H1 (cell line): Measurements from ENCODE around the gene ATP10D. TPM values are rescaled to one million over a fixed set of nuclear protein-coding genes. Genes with fewer than 3 reads are reported as not detected.

Experiments
- CTCF ChIA-PET: fragments of 300-600 bp; sonication (Branson Sonifier 250); formaldehyde crosslinking; loops from one replicate; lab custom pipeline; 2021; ENCODE audit not compliant: partially characterized antibody; lab: Charles Lee
- POLR2A ChIA-PET: fragments of 300-600 bp; sonication (Branson Sonifier 250); formaldehyde crosslinking; loops from one replicate; lab custom pipeline; 2021; ENCODE audit warnings: inconsistent platforms; ENCODE audit not compliant: partially characterized antibody; lab: Charles Lee
- DNase-seq, 2 experiments: peaks; one replicate each; pipeline versions ENCODE4 v3.0.0 to v3.0.0-alpha.2; 2010 to 2022; ENCODE audit warnings: low spot score in 2 of 2, low read depth in 1 of 2, mixed read lengths in 1 of 2
- FAIRE-seq: peaks from 2 replicates; lab custom pipeline; 2011; peaks lifted over from hg19 to GRCh38; lab: Jason Lieb, UNC
- H2AFZ ChIP-seq: 2 replicates; pipeline ENCODE4 v1.8.1; 2012; ENCODE audit warnings: low read length, inconsistent platforms
- H2AK5ac ChIP-seq: 2 replicates; pipeline ENCODE4 v1.6.1; 2013; ENCODE audit warnings: low read depth, low read length
- H2BK120ac ChIP-seq: replicated peaks from 2 replicates; pipeline ENCODE3; 2013; ENCODE audit warnings: low read depth, low read length, inconsistent platforms
- H2BK12ac ChIP-seq: 2 replicates; pipeline ENCODE4 v1.6.1; 2013; ENCODE audit warnings: low read depth, low read length
- H2BK15ac ChIP-seq: 2 replicates; pipeline ENCODE4 v1.6.1; 2013; ENCODE audit warnings: low read length
- H2BK20ac ChIP-seq: 2 replicates; pipeline ENCODE4 v1.6.1; 2013; ENCODE audit warnings: low read length
- H2BK5ac ChIP-seq: 2 replicates; pipeline ENCODE4 v1.6.1; 2013; ENCODE audit warnings: low read depth, low read length
- H3K14ac ChIP-seq: 2 replicates; pipeline ENCODE4 v1.6.1; 2013; ENCODE audit warnings: inconsistent platforms; ENCODE audit not compliant: insufficient read length
- H3K18ac ChIP-seq: 2 replicates; pipeline ENCODE4 v1.6.1; 2013; ENCODE audit warnings: low read length; ENCODE audit errors: extremely low read depth
- H3K23ac ChIP-seq: 2 replicates; pipeline ENCODE4 v1.6.1; 2013; ENCODE audit warnings: inconsistent platforms; ENCODE audit not compliant: insufficient read length
- H3K23me2 ChIP-seq: 2 replicates; pipeline ENCODE4 v1.6.1; 2013; ENCODE audit warnings: low read depth, low read length
- H3K27ac ChIP-seq: 2 replicates; pipeline ENCODE4 v1.6.1; 2011; ENCODE audit warnings: low read depth, low read length, inconsistent platforms
- H3K27me3 ChIP-seq, 4 experiments: replicated peaks in 1 of 4; 1 replicate in 1 of 4; 2 replicates in 3 of 4; pipeline versions ENCODE4 v1.6.1 to v1.8.1; 2011 to 2013; ENCODE audit warnings: low read length in 3 of 4, mild to moderate bottlenecking in 3 of 4, inconsistent platforms in 2 of 4, mixed read lengths in 2 of 4, moderate library complexity in 1 of 4; ENCODE audit not compliant: control insufficient read depth in 3 of 4, insufficient read depth in 3 of 4; ENCODE audit errors: extremely low read depth in 1 of 4
- H3K36me3 ChIP-seq, 4 experiments: 2 replicates each; pipeline versions ENCODE4 v1.6.1 to v1.8.1; 2011 to 2013; ENCODE audit warnings: mild to moderate bottlenecking in 4 of 4, low read length in 3 of 4, moderate library complexity in 2 of 4, control low read depth in 1 of 4, inconsistent platforms in 1 of 4; ENCODE audit not compliant: insufficient read depth in 4 of 4, control insufficient read depth in 2 of 4
- H3K4ac ChIP-seq: replicated peaks from 2 replicates; pipeline ENCODE3; 2013; ENCODE audit warnings: low read length, low read depth, mixed read lengths, inconsistent platforms; ENCODE audit not compliant: insufficient read length
- H3K4me1 ChIP-seq, 4 experiments: replicated peaks in 1 of 4; 1 replicate in 1 of 4; 2 replicates in 3 of 4; pipeline versions ENCODE4 v1.6.1 to v1.8.1; 2011 to 2013; ENCODE audit warnings: low read length in 3 of 4, inconsistent platforms in 2 of 4, mixed read lengths in 1 of 4; ENCODE audit not compliant: insufficient read depth in 4 of 4, control insufficient read depth in 3 of 4
- H3K4me2 ChIP-seq, 2 experiments: 2 replicates each; pipeline versions ENCODE4 v1.6.1 to v1.8.1; 2011 to 2013; ENCODE audit warnings: low read depth in 2 of 2, low read length in 2 of 2, control low read depth in 1 of 2, inconsistent platforms in 1 of 2, mild to moderate bottlenecking in 1 of 2; ENCODE audit not compliant: insufficient read depth in 1 of 2
- H3K4me3 ChIP-seq, 4 experiments: fragments of 200-600, 300-600 bp in 1 of 4; sonication (generic), shearing (Covaris generic), sonication (Bioruptor Twin) in 1 of 4; 2 replicates each; pipeline versions ENCODE4 v1.5.1 to v1.8.1; 2011 to 2016; ENCODE audit warnings: low read length in 4 of 4, low read depth in 3 of 4, control low read depth in 2 of 4, inconsistent platforms in 2 of 4, mild to moderate bottlenecking in 2 of 4, mixed read lengths in 1 of 4, moderate library complexity in 1 of 4; ENCODE audit not compliant: insufficient read depth in 2 of 4; ENCODE audit errors: extremely low read depth in 1 of 4
- H3K56ac ChIP-seq: replicated peaks from 2 replicates; pipeline ENCODE3; 2013; ENCODE audit warnings: low read depth, mild to moderate bottlenecking, mixed read lengths, low read length, inconsistent platforms; ENCODE audit not compliant: insufficient read length
- H3K79me1 ChIP-seq: 2 replicates; pipeline ENCODE4 v1.6.1; 2013; ENCODE audit warnings: low read depth, low read length, control low read depth
- H3K79me2 ChIP-seq, 2 experiments: 2 replicates each; pipeline versions ENCODE4 v1.6.1 to v1.8.1; 2012 to 2013; ENCODE audit warnings: low read length in 2 of 2, mild to moderate bottlenecking in 2 of 2, inconsistent platforms in 1 of 2; ENCODE audit not compliant: insufficient read depth in 2 of 2, control insufficient read depth in 1 of 2
- H3K9ac ChIP-seq, 4 experiments: replicated peaks in 1 of 4; 1 replicate in 1 of 4; 2 replicates in 3 of 4; pipeline versions ENCODE4 v1.6.1 to v1.8.1; 2011 to 2013; ENCODE audit warnings: low read depth in 3 of 4, low read length in 3 of 4, control low read depth in 2 of 4, mild to moderate bottlenecking in 2 of 4, moderate library complexity in 2 of 4, inconsistent platforms in 1 of 4; ENCODE audit errors: extremely low read depth in 1 of 4
- H3K9me3 ChIP-seq, 2 experiments: 2 replicates each; pipeline versions ENCODE4 v1.6.1 to v1.8.1; 2012 to 2013; ENCODE audit warnings: mild to moderate bottlenecking in 2 of 2, moderate library complexity in 2 of 2, control low read depth in 1 of 2, inconsistent platforms in 1 of 2, low read depth in 1 of 2, low read length in 1 of 2, mixed read lengths in 1 of 2; ENCODE audit not compliant: insufficient read depth in 2 of 2
- H4K20me1 ChIP-seq, 2 experiments: replicated peaks in 1 of 2; 2 replicates each; pipeline versions ENCODE3 to v1.8.1; 2011 to 2013; ENCODE audit warnings: inconsistent platforms in 2 of 2, low read length in 2 of 2, mild to moderate bottlenecking in 1 of 2; ENCODE audit not compliant: insufficient read depth in 2 of 2, control insufficient read depth in 1 of 2
- H4K5ac ChIP-seq: 2 replicates; pipeline ENCODE4 v1.6.1; 2013; ENCODE audit warnings: low read length, low read depth, mixed read lengths, inconsistent platforms; ENCODE audit not compliant: insufficient read length
- H4K8ac ChIP-seq: 2 replicates; pipeline ENCODE4 v1.8.0; 2013; ENCODE audit warnings: mild to moderate bottlenecking, moderate library complexity, low read length, inconsistent platforms; ENCODE audit not compliant: insufficient read depth; ENCODE audit errors: extremely low read depth
- H4K91ac ChIP-seq: replicated peaks from 2 replicates; pipeline ENCODE3; 2013; ENCODE audit warnings: low read length, mixed read lengths, inconsistent platforms; ENCODE audit not compliant: insufficient read length
- BACH1 ChIP-seq: IDR thresholded peaks from 2 replicates; pipeline ENCODE4 v1.6.1; 2012; ENCODE audit warnings: low read length, improper control_type of control experiment
- CTBP2 ChIP-seq: IDR thresholded peaks from 2 replicates; pipeline ENCODE4 v1.7.0; 2011; ENCODE audit warnings: borderline replicate concordance, mild to moderate bottlenecking, moderate library complexity, mixed read lengths, low read length; ENCODE audit not compliant: insufficient read depth, insufficient read length
- EGR1 ChIP-seq: IDR thresholded peaks from 2 replicates; pipeline ENCODE4 v1.6.1; 2011; ENCODE audit warnings: low read depth, low read length, borderline replicate concordance
- EZH2 ChIP-seq: fragments of 200-600 bp; sonication (generic); IDR thresholded peaks from 2 replicates; pipeline ENCODE4 v1.7.1; 2012; ENCODE audit warnings: low read depth, mild to moderate bottlenecking, moderate library complexity, low read length, inconsistent platforms; ENCODE audit not compliant: severe bottlenecking
- GTF2F1 ChIP-seq: IDR thresholded peaks from 2 replicates; pipeline ENCODE4 v1.6.1; 2012; ENCODE audit warnings: low read depth, low read length, improper control_type of control experiment, borderline replicate concordance
- HDAC6 ChIP-seq: IDR thresholded peaks from one replicate; pipeline ENCODE4 v1.7.1; 2012; ENCODE audit warnings: low read depth, mild to moderate bottlenecking, inconsistent platforms, low read length, moderate library complexity
- JUN ChIP-seq: IDR thresholded peaks from 2 replicates; pipeline ENCODE4 v1.6.1; 2011; ENCODE audit warnings: low read depth, mild to moderate bottlenecking, improper control_type of control experiment, low read length
- KDM1A ChIP-seq: fragments of 200-600, 300-600 bp; sonication (generic); IDR thresholded peaks from 2 replicates; pipeline ENCODE4 v1.7.1; 2016; ENCODE audit warnings: mild to moderate bottlenecking, low read length, borderline replicate concordance
- KDM4A ChIP-seq: IDR thresholded peaks from one replicate; pipeline ENCODE4 v1.7.1; 2012; ENCODE audit warnings: low read depth, mild to moderate bottlenecking, moderate library complexity, low read length, inconsistent platforms; ENCODE audit not compliant: severe bottlenecking
- MAFK ChIP-seq: IDR thresholded peaks from 2 replicates; pipeline ENCODE4 v1.6.1; 2012; ENCODE audit warnings: low read depth, mild to moderate bottlenecking, improper control_type of control experiment, low read length
- RXRA ChIP-seq: IDR thresholded peaks from 2 replicates; pipeline ENCODE4 v1.6.1; 2011; ENCODE audit warnings: low read depth, mild to moderate bottlenecking, low read length, moderate library complexity; ENCODE audit not compliant: insufficient read depth
- SIRT6 ChIP-seq: IDR thresholded peaks from one replicate; pipeline ENCODE4 v1.7.1; 2012; ENCODE audit warnings: low read length, inconsistent platforms
- SP2 ChIP-seq: IDR thresholded peaks from 2 replicates; pipeline ENCODE4 v1.6.1; 2012; ENCODE audit warnings: mild to moderate bottlenecking, low read length, inconsistent platforms
- TAF7 ChIP-seq: optimal IDR thresholded peaks from 2 replicates; pipeline ENCODE3; 2011; ENCODE audit warnings: low read depth, mild to moderate bottlenecking, inconsistent platforms, low read length, moderate library complexity, borderline replicate concordance
- YY1 ChIP-seq: IDR thresholded peaks from 2 replicates; pipeline ENCODE4 v1.6.1; 2011; ENCODE audit warnings: low read depth, mild to moderate bottlenecking, low read length
- WGBS, 2 experiments: shearing (Covaris generic) in 1 of 2; methylation state at CpG; one replicate each; pipeline versions ENCODE4 v1.1.6 to v1.1.7; 2013 to 2015; ENCODE audit warnings: low lambda C conversion rate in 2 of 2, mixed read lengths in 2 of 2, inconsistent platforms in 1 of 2, low coverage in 1 of 2, missing lambda C conversion rate in 1 of 2; ENCODE audit not compliant: insufficient replicate concordance in 2 of 2, insufficient coverage in 1 of 2, insufficient read length in 1 of 2; ENCODE audit errors: extremely low coverage in 1 of 2, missing lambda C conversion rate in 1 of 2; 5-methylcytosine and 5-hydroxymethylcytosine counted together
- polyA plus RNA-seq, 7 experiments: library from polyadenylated mRNA; depleted of rRNA in 3 of 7; stranded (reverse) in 5 of 7; unstranded in 2 of 7; fragments of >200 nt in 5 of 7; fragments of 200-250 nt in 2 of 7; gene quantifications; 1 replicate in 5 of 7; 2 replicates in 1 of 7; 4 replicates in 1 of 7; pipeline versions ENCODE4 v1.2.1 to v1.2.3, GENCODE V29; 2011 to 2013; ENCODE audit warnings: missing spikeins in 2 of 7, mixed read lengths in 2 of 7
- total RNA-seq: library from RNA; stranded (reverse); fragmentation: NEBNext Ultra II Directional; extraction: Animal tissue kit (Norgen Biotek cat#: 25700); gene quantifications from 2 replicates; pipeline ENCODE4 v1.2.1, GENCODE V29; 2021

ATP10D gene
- total and polyA plus RNA-seq, 2 of the 8 experiments (the other 6 are each of a cell fraction or from before 2014, with no cell fraction given), result 2.9 to 5.9 TPM

GRCh38 chr4:47471591-47471990, 13.5 kb upstream of the ATP10D start:
- DNase-seq (no peak), FAIRE-seq (no peak)
- no peaks in the 10 kb centered on the region for H3K79me1 ChIP-seq
- no peaks in the 10 kb centered on the region for H3K36me3 ChIP-seq
- H2BK5ac ChIP-seq, result no peak overlapping the region
- H4K5ac ChIP-seq, result no peak overlapping the region
- H3K27ac ChIP-seq, result no peak overlapping the region
- ChIA-PET POLR2A (no interaction called here), CTCF (interaction anchor here (1.1 to 1.5 kb wide), 2 partner anchors 10 to 13 kb away, joined by 5 read pairs; partner anchors contain the start of gene ATP10D)
- H3K14ac ChIP-seq, result no peak overlapping the region
- no peaks in the 10 kb centered on the region; a peak in 1 of 7 replicates for H3K4me1 ChIP-seq
- H3K9ac ChIP-seq, result no peak overlapping the region
- H2BK120ac ChIP-seq, result no peak overlapping the region
- H3K79me2 ChIP-seq, result no peaks in the 10 kb centered on the region
- no peak overlapping the region for H2AFZ ChIP-seq
- H3K9me3 ChIP-seq, result no peaks in the 10 kb centered on the region
- WGBS, 2 experiments, result 77% methylated on average over 2 of the region's 2 CpGs; no CpG with 5 or more reads in 1 of the 2 experiments
- no peak overlapping the region for H2BK12ac ChIP-seq
- no peak overlapping the region for H3K23ac ChIP-seq
- H2BK20ac ChIP-seq, result no peak overlapping the region
- H3K4me2 ChIP-seq, result no peak overlapping the region
- H3K4ac ChIP-seq, result no peak overlapping the region
- H2AK5ac ChIP-seq, result no peak overlapping the region
- no peak overlapping the region for H3K18ac ChIP-seq
- no peaks in the 10 kb centered on the region; the same call in 1 of the 2 replicates for H3K23me2 ChIP-seq
- no peaks in the 10 kb centered on the region for H4K20me1 ChIP-seq
- H4K8ac ChIP-seq, result no peak overlapping the region
- no peak overlapping the region for H3K4me3 ChIP-seq
- no peak overlapping the region for H3K56ac ChIP-seq
- no peak overlapping the region for H2BK15ac ChIP-seq
- H3K27me3 ChIP-seq, result no peaks in the 10 kb centered on the region; a peak in 1 of 7 replicates
- H4K91ac ChIP-seq, result no peak overlapping the region
- no peak for TF ChIP-seq MAFK
- no peak for TF ChIP-seq CTBP2
- TF ChIP-seq YY1, result no peak
- TF ChIP-seq RXRA, result no peak
- TF ChIP-seq HDAC6, result no peak
- TF ChIP-seq SIRT6, result no peak
- TF ChIP-seq BACH1, result no peak
- no peak for TF ChIP-seq EGR1
- TF ChIP-seq GTF2F1, result no peak
- TF ChIP-seq KDM4A, result no peak
- TF ChIP-seq KDM1A, result no peak
- TF ChIP-seq TAF7, result no peak
- TF ChIP-seq SP2, result no peak
- no peak for TF ChIP-seq EZH2
- TF ChIP-seq JUN, result no peak
